K562 (cell line): ENCODE measurements around the gene DBT. TPM values are rescaled to one million over a fixed set of nuclear protein-coding genes. Genes with fewer than 3 reads are reported as not detected.
A peak's percentile ranks its signal among the peaks of the same experiment; 100 is the strongest.
"Not testable (repeated sequence)": the region's sequence is repeated elsewhere in the genome, so short reads cannot be mapped to it uniquely, and the experiment has no call there.

Experiments
- ATAC-seq: fragments of 200-7000 bp; cut with Tn5 transposase; 3 replicates; pipeline ENCODE4 v1.9.1; 2020; ENCODE audit warnings: moderate library complexity
- BruUV-seq: library from RNA; stranded (reverse); fragments of 400-500 nt; replicated peaks from 2 replicates; lab custom pipeline; 2021; lab: Mats Ljungman, UMichigan
- CTCF ChIA-PET: fragments of 300-600 bp; formaldehyde crosslinking; extraction: SDS; loops from one replicate; lab custom pipeline; 2021; ENCODE audit warnings: low intra/inter-chr PET ratio; lab: Yijun Ruan, JAX
- POLR2A ChIA-PET: fragments of 300-600, 350-650 bp; sonication (Branson Sonifier 250); formaldehyde crosslinking; extraction: SDS; loops from one replicate; lab custom pipeline; 2021; ENCODE audit warnings: antibody characterized with exemption, inconsistent platforms; lab: Yijun Ruan, JAX
- DNase-seq, 4 experiments: peaks; one replicate each; pipeline versions ENCODE4 v3.0.0 to v3.0.0-alpha.2; 2011 to 2018; ENCODE audit warnings: low spot score in 3 of 4, mixed read lengths in 3 of 4; ENCODE audit errors: extremely low read depth in 1 of 4
- FAIRE-seq: peaks from 2 replicates; lab custom pipeline; 2011; peaks lifted over from hg19 to GRCh38; lab: Jason Lieb, UNC
- H2AFZ ChIP-seq: 2 replicates; pipeline ENCODE4 v1.6.0; 2011; ENCODE audit warnings: low read depth, low read length, control low read depth, inconsistent platforms
- H3K27ac ChIP-seq: fragments of 200-600 bp; 3 replicates; pipeline ENCODE4 v1.8.0; 2011; ENCODE audit warnings: low read depth, mild to moderate bottlenecking, control low read depth, inconsistent platforms, low read length, moderate library complexity, mixed read lengths; ENCODE audit errors: extremely low read depth
- H3K27me3 ChIP-seq, 2 experiments: fragments of 300-600 bp in 1 of 2; 2 replicates in 1 of 2; 3 replicates in 1 of 2; pipeline versions ENCODE4 v1.6.0 to v1.8.0; 2011; ENCODE audit warnings: inconsistent platforms in 2 of 2, low read length in 2 of 2, mild to moderate bottlenecking in 1 of 2, mixed read lengths in 1 of 2, moderate library complexity in 1 of 2; ENCODE audit not compliant: control insufficient read depth in 2 of 2, insufficient read depth in 2 of 2
- H3K36me3 ChIP-seq: fragments of 300-600 bp; 3 replicates; pipeline ENCODE4 v1.8.0; 2011; ENCODE audit warnings: mild to moderate bottlenecking, low read length, inconsistent platforms; ENCODE audit not compliant: control insufficient read depth, insufficient read depth
- H3K4me1 ChIP-seq, 2 experiments: fragments of 200-600 bp in 1 of 2; replicated peaks in 1 of 2; 2 replicates in 1 of 2; 3 replicates in 1 of 2; pipeline versions ENCODE4 v1.5.1 to v1.8.0; 2011; ENCODE audit warnings: inconsistent platforms in 2 of 2, low read length in 2 of 2, mild to moderate bottlenecking in 1 of 2, mixed read lengths in 1 of 2, moderate library complexity in 1 of 2; ENCODE audit not compliant: control insufficient read depth in 2 of 2, insufficient read depth in 2 of 2
- H3K4me2 ChIP-seq: 2 replicates; pipeline ENCODE4 v1.6.1; 2011; ENCODE audit warnings: low read length, control low read depth, inconsistent platforms, mixed read lengths; ENCODE audit not compliant: insufficient read depth
- H3K4me3 ChIP-seq: fragments of 200-600 bp; sonication (generic), shearing (Covaris generic); 2 replicates; pipeline ENCODE4 v1.5.1; 2016; ENCODE audit warnings: control low read depth, inconsistent platforms
- H3K79me2 ChIP-seq: fragments of 200-600 bp; 3 replicates; pipeline ENCODE4 v1.8.0; 2011; ENCODE audit warnings: low read length, inconsistent platforms; ENCODE audit not compliant: control insufficient read depth, insufficient read depth
- H3K9ac ChIP-seq, 2 experiments: 2 replicates each; pipeline versions ENCODE4 v1.6.0 to v1.6.1; 2011; ENCODE audit warnings: low read depth in 2 of 2, low read length in 2 of 2, control low read depth in 1 of 2, inconsistent platforms in 1 of 2, mild to moderate bottlenecking in 1 of 2, mixed read lengths in 1 of 2; ENCODE audit not compliant: insufficient read depth in 1 of 2
- H3K9me1 ChIP-seq: one replicate; pipeline ENCODE4 v1.6.0; 2011; ENCODE audit warnings: inconsistent platforms, mild to moderate bottlenecking, low read length, moderate library complexity; ENCODE audit not compliant: control insufficient read depth, insufficient read depth
- H3K9me3 ChIP-seq: replicated peaks from 2 replicates; pipeline ENCODE4 v1.5.1; 2011; ENCODE audit warnings: low read depth, low read length, inconsistent platforms; ENCODE audit not compliant: control insufficient read depth, insufficient read depth
- H4K20me1 ChIP-seq: replicated peaks from 2 replicates; pipeline ENCODE4 v1.6.1; 2011; ENCODE audit warnings: low read length, inconsistent platforms, mixed read lengths; ENCODE audit not compliant: control insufficient read depth, insufficient read depth
- E2F8 ChIP-seq: fragments of 450-650 bp; IDR thresholded peaks from 2 replicates; pipeline ENCODE4 v1.7.1; 2018; ENCODE audit warnings: mild to moderate bottlenecking, low read depth; ENCODE audit not compliant: partially characterized antibody
- ZNF146 ChIP-seq: IDR thresholded peaks from one replicate; pipeline ENCODE4 v1.6.1; 2018; ENCODE audit warnings: missing compliant biosample characterization; ENCODE audit not compliant: unreplicated experiment
- WGBS: fragments of 100-300 bp; shearing (Covaris generic); methylation state at CpG from one replicate; pipeline ENCODE4 v1.1.6; 2016; ENCODE audit warnings: low coverage, mixed read lengths; ENCODE audit not compliant: insufficient coverage; ENCODE audit errors: missing lambda C conversion rate; 5-methylcytosine and 5-hydroxymethylcytosine counted together
- in situ Hi-C: fragments of 300-500 bp; cut with MboI; formaldehyde crosslinking; loops from 4 replicates; pipeline ENCODE4 v1.15.0; 2018; ENCODE audit warnings: inconsistent platforms, mixed read lengths
- intact Hi-C: fragments of 100-400 bp; cut with micrococcal nuclease; formaldehyde crosslinking; loops from 2 replicates; pipeline ENCODE4 v1.14.2; 2022
- polyA plus RNA-seq, 8 experiments: library from polyadenylated mRNA; depleted of rRNA in 4 of 8; stranded (reverse) in 5 of 8; unstranded in 3 of 8; fragments of >200 nt; fragmentation: Nextera tagmentation in 2 of 8; fragmentation: Illumina TruSeq in 1 of 8; extraction: Ambion mirVana in 2 of 8; extraction: Trizol in 1 of 8; gene quantifications; 2 replicates each; pipeline versions ENCODE4 v1.2.1 to v1.2.3, GENCODE V29; 2011 to 2014; ENCODE audit warnings: inconsistent platforms in 1 of 8, missing spikeins in 1 of 8
- total RNA-seq, 7 experiments: library from RNA; depleted of rRNA in 6 of 7; stranded (reverse); fragments of >200 nt in 6 of 7; fragmentation: Illumina TruSeq in 2 of 7; extraction: Trizol in 2 of 7; gene quantifications; 2 replicates each; pipeline versions ENCODE4 v1.2.1 to v1.2.3, GENCODE V29; 2011 to 2021; ENCODE audit warnings: low replicate concordance in 1 of 7

DBT gene
- total and polyA plus RNA-seq, 9 of the 15 experiments (the other 6 are each of a cell fraction or from before 2014, with no cell fraction given) = 2.7 to 13.5 (median 7.3) TPM

GRCh38 chr1:100206301-100206700, 43.3 kb downstream of the DBT start:
- Histone ChIP-seq H3K4me2 (no peak overlapping the region), H3K27ac (no peak overlapping the region), H3K79me2 (no peaks in the 10 kb centered on the region), H3K4me1 (no peaks in the 10 kb centered on the region), H3K4me3 (no peak overlapping the region), H3K27me3 (no peaks in the 10 kb centered on the region), H3K9me3 (no peaks in the 10 kb centered on the region), H4K20me1 (no peaks in the 10 kb centered on the region), H3K9me1 (no peaks in the 10 kb centered on the region), H3K36me3 (peaks cover 38% of the 10 kb centered on the region), H3K9ac (no peak overlapping the region), H2AFZ (no peak overlapping the region)
- intact Hi-C loops (no loop called here), in situ Hi-C loops (no loop called here)
- no peak for ATAC-seq
- ChIA-PET CTCF (no interaction called here), POLR2A (no interaction called here)
- 98% methylated on average over 2 of the region's 2 CpGs for WGBS
- no TSS peak for BruUV-seq
- no peak for FAIRE-seq
- no peak for TF ChIP-seq E2F8
- DNase-seq = no peak

- CTCF ChIA-PET, H4K20me1 ChIP-seq, H2AFZ ChIP-seq, intact Hi-C loops, BruUV-seq, H3K79me2 ChIP-seq, ATAC-seq, in situ Hi-C loops, H3K27ac ChIP-seq, POLR2A ChIA-PET, DNase-seq, H3K4me3 ChIP-seq, H3K4me2 ChIP-seq, H3K9me3 ChIP-seq, H3K27me3 ChIP-seq, H3K4me1 ChIP-seq, H3K9me1 ChIP-seq, H3K9ac ChIP-seq, FAIRE-seq: not testable (repeated sequence)
- 100% methylated on average over 1 of the region's 2 CpGs for WGBS
- TF ChIP-seq ZNF146 = peak; percentile 52
- peaks cover 33% of the 10 kb centered on the region for H3K36me3 ChIP-seq
These were observed 44.0 kb downstream of the DBT start for GRCh38 chr1:100205593-100205992.
